ENCODE measurements around the gene RFFL.
A peak's percentile ranks its signal among the peaks of the same experiment; 100 is the strongest.
"Not testable (repeated sequence)": the region's sequence is repeated elsewhere in the genome, so short reads cannot be mapped to it uniquely, and the experiment has no call there.

RFFL gene

GRCh38 chr17:35046245-35046644 lies 17.3 kb downstream of the RFFL start:
- DNase-seq = no peak

DNA sequence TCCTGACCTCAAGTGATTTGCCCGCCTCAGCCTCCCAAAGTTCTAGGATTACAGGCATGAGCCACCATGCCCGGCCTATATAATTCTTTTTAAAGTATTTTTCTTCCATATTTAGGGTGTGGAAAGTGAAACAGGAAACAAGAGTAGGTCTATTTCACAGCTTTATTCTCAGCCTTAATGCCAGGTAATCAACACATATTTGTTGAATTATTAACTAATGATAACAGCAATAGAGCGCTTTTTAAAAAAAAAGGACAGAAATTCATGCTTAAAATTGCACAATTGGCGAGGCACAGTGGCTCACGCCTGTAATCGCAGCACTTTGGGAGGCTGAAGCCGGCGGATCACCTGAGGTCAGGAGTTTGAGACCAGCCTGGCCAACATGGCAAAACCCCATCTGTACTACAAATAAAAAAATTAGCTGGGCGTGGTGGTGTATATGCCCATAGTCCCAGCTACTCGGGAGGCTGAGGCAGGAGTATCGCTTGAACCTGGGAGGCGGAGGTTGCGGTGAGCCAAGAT lies 18.0 kb downstream of the RFFL start:
- not testable (repeated sequence) for DNase-seq

- DNase-seq = no peak
These were observed 19.3 kb downstream of the RFFL start for GRCh38 chr17:35044181-35044580.

DNA sequence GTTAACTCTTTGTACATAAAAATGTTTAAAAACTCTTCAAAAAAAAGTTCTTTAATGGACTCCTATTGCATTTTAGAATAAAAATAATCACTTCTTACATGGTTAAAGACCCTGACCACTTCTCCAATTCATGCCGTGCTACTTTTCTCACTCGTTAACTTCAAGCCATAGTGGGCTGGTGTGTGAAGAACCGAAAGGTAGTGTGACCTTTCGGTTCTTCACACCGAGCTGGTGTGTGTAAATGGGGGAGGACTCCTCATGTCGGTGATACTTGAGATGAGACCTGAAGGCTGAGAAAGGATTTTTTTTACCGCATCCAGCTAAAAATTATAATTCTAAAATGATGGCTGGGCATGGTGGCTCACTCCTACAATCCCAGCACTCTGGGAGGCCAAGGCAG lies 22.1 kb downstream of the RFFL start:
- DNase-seq = no peak

GRCh38 chr17:35038453-35038852 lies 25.1 kb downstream of the RFFL start:
- no peak for DNase-seq

GRCh38 chr17:35030780-35031179 lies 32.7 kb downstream of the RFFL start:
- no peak for DNase-seq

DNA sequence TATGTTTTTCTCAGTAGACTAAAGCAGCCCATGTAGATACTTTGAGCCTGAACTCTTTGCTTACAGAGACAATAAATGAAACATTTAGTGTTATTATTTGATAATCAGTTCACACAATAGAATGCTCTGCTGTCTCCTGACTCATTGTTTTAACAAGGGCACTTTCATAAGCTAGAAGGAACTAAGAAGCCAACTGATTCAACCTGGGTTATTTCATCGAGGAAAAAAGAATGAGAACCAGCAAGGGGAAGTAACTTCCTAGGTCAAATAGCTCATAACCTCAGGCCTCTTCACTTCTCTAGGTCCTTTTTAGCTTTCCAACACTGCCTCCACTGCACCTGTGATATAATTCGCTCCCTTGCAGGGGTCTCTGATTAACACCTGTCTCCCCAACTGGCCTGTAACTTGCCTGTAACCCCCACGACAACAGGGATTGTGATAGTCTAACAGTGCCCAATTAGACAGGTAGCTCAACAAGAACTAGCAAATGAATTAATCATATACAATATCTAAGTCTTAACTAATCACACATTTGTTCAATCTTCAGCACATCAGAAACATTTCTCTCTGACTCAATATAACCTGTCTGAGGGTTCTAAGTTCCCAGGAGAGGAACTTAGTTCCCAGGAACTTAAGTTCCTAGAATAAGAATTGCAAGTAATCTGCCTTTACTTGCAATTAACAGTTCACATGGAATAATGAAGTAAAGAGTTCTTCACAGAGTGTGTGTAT lies 34.8 kb downstream of the RFFL start:
- DNase-seq = no peak

GRCh38 chr17:35028097-35028496 lies 35.4 kb downstream of the RFFL start:
- not testable (repeated sequence) for DNase-seq

GRCh38 chr17:35025541-35025940 lies 38.0 kb downstream of the RFFL start:
- no peak for DNase-seq

GRCh38 chr17:35023538-35023937 lies 40.0 kb downstream of the RFFL start:
- no peak for DNase-seq

GRCh38 chr17:35022536-35023063 lies 40.9 kb downstream of the RFFL start:
- no peak for DNase-seq

DNA sequence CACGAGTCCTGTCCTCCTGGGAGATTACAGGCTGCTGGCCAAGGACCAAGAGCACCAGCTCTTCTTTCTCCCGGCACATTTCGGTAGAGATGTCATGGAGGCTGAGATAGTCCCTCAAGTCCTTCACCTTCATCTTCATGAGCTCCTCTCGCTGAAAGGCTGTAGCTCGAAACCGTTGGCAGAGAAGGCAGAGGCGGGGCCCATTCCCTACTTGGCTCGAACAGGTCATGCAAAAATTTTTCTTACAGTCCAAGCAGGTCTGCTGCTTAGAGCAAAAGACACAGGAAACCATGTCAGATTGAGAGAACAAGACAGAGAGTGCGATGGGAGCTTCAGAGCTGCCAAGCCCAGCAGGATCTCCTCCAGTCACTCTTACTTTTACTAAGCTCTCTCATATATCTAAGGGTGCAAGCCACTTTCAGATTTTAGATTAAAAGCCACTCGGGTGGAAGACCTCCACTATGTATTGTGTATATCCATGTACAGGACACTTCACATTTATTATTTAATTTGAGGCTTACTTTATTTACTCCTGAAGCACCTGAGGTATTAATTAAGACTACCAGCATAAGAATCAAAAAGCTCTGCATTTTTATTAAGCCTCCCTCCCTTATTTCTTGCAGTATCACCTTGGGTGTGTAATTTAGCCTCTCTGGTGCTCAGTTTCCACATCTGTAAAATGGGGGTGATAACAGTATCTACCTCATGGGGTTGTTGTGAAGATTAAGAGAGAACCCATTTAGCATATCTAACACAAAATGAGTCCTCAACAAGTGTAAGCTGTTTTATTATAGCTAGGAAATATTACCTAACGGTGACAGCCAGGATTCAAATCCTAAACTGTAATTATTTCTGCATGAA lies 41.8 kb downstream of the RFFL start:
- DNase-seq = no peak

DNA sequence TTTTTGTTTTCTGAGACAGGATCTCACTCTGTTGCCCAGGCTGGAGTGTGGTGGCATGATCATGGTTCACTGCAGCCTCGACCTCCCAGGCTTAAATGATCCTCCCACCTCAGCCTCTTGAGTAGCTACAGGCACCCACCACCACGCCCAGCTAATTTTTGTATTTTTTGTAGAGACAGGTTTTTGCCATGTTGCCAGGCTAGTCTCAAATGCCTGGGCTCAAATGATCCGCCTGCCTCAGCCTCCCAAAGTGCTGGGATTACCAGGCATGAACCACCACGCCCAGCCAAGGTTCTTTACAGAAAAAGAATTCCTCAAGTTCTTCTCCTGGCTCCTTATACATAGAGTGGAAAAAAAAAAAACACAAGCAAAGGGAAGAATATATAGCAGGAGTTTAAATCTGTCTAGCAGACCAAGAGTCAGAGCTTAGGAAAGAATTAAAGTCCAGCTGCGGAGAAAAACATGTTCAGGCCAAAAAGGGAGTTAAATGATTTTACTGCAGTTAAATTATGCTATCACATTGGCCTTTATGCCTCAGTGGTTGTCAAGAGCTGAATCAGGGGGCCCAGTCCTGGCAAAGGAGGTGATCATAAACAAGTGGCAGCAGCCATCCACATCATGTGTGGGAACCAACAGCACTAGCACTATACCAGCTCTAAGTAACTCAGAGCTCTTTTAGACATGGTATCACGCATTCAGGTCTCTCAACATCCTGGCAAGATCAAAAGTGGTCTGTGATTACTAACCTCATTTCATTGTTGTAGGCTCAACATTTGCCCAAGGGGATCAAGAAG lies 43.9 kb downstream of the RFFL start:
- no peak for DNase-seq

DNA sequence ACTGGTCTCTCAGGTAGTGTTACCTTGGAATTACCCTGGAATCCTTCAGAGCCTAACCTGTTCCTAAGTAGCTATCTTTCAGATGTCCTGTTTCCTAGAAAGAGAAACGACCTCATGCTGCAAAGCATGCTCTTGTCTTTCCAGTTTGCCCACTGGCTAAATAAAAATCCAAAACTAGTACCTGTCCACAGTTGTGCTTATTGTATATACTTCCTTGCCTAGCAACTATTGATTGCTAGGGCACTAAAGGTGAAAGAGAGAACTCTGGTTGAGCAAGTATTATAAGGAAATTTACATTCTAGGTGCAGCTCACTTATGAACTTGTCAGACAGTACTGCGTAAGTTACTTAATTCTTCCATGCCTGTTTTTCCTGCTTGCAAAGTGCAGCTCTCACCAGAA lies 44.7 kb downstream of the RFFL start:
- DNase-seq = no peak

- DNase-seq = no peak
These were observed 46.5 kb downstream of the RFFL start for GRCh38 chr17:35017021-35017420.

DNA sequence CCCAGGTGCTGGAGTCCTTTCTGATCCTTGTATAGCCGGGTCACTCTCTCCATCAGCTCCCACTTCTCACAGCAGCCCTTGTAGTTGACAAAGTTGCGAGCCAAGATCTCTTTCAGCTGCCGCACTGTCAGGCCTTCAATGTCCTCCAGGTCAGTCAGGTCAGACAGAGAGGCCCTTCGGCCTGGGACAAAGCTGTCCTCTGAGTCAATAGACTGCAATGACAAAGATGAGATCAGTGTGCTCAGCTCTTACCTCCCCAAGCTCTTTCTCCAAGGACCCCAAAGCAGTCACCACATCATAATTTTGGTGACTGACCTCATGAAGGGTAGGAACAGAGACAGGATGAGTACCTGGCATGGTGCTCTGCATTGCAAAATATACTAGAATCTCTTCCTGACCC lies 47.1 kb downstream of the RFFL start:
- DNase-seq = no peak

GRCh38 chr17:35011671-35012216 lies 51.8 kb downstream of the RFFL start:
- DNase-seq = peak; percentile 7

GRCh38 chr17:35010093-35010492 lies 53.4 kb downstream of the RFFL start:
- no peak for DNase-seq

GRCh38 chr17:35006961-35007360 lies 56.5 kb downstream of the RFFL start:
- no peak for DNase-seq

GRCh38 chr17:35006345-35006744 lies 57.2 kb downstream of the RFFL start:
- DNase-seq = no peak

DNA sequence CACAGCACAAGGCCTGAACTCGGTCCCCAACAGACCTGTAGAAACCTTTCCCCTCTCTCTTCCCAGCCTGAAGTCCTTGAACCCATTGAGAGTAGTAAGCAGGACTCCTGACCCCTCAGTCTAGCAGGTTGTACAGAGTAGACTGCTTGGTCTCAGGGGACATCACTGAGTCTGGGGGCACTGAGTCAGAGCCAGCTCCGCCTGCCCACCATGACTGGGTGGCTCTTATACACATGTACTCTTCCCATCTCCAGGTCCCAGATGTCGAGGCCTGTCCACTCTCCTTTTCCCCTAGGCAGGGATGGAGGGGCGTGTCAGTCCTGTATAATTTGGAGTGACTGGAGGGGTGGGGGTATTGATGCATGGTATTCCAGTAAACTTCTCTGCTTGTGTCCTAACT lies 59.7 kb downstream of the RFFL start:
- DNase-seq = no peak

DNA sequence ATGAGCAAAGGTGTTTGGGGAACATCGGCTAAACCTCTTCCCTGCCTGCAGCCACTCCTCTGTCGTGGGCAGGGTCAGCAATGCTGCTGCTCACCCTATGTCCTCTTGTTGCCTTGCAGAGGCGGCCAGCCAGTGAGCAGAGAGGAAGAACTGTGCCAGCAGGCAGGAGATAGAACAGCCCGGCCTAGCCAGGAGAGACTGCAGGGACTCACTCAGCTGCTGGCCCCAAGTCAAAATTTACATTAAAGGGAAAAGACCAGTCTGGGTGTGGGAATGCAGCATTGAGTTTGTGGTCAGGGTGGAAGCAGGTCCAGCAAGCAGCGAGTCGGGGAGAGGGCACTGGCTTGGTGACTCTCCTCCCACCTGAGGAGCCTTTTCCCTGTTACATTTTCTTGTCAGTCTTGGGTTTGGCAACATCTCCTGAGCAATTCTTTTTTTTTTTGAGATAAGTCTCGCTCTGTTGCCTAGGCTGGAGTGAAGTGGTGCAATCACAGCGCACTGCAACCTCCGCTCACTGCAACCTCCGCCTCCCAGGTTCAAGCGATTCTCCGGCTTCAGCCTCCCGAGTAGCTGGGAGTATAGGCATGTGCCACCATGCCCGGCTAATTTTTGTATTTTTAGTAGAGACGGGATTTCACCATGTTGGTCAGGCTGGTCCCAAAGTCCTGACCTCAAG lies 60.5 kb downstream of the RFFL start:
- no peak for DNase-seq
